Activated naive CD4-positive, alpha-beta T cell (primary cell): ENCODE results near the gene ZNF664.

Experiments used
- DNase-seq, 4 experiments: peaks; one replicate each; lab custom pipeline; 2025; lab: John Stamatoyannopoulos, UW

Gene ZNF664

DNA sequence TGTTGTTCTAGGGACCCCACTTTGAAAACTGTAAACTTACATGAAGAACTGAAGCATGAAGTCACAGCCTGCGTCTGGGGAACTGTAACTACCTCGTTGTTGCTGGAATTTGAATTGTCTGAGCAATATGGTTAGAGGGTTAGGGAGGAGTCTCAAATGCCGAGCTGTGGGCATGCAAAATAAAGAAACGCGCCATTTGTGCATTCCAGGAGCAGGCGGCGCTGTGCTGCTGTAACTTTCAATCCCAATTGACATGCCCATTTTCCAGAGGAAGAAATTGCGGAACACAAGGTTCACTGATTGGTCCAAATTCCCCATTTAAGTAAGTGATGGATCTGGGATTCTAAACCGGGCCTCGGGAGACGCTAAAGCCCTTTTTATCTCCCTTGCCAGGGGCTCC lies 61.3 kb downstream of the ZNF664 start:
- DNase-seq: no peak

DNA sequence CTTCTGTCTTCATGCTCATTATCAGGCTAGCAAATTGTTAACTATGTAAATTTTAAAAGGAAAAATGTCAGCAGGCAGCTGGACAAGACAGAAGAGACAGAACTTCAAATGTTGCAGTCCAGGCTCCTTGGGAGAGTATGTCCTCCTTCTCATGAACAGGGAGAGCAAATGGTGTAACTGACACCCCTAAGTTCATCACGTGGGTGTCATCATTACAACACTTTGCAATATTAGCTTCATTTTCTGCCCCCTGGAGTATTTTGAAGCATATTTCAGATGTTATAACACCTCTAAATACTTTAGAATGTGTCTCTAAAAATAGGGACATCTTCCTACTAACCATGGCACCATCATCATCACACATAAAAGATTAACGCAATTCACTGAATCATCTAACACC lies 62.1 kb downstream of the ZNF664 start:
- DNase-seq: no peak

DNA sequence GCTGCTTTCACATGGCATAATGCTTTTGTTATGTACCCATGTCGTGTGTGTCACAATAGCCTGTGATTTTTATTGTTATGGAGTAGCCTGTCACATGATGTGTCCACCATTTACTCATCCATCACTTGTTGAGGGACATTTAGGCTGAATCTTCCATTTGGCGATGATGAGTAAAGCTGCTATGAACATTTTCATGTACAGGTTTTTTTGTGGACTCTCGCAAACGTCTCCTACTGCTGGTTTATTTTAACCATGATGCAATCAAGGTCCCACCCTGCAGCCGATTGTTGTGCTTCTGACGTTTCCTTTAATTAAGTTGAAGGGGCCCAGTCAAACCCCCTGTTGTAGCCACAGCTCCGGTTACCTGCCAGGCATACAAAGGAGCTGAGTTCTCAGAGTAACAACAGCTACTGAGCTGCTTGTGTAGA lies 63.2 kb downstream of the ZNF664 start:
- no peak for DNase-seq

DNA sequence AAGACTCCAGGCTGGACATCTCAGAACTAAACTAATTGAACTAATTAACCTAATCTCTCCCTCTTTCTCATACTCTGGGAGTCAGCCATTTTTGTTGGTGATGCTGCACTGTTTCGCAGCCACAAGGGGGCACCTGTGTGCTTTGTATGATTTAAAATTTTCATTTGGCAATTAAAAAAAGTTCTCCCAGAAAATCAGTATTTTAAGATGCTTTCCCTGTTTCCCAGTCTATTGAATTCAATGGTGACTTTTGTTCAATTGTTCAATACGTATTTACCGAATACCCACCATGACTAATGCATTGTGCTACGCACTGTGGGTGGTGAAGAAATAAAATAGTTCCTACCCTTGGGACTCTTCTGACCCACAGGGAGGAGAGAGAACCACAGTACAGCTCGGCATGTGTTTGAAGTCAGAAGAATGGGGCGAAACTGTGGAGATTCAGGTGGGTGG lies 63.7 kb downstream of the ZNF664 start:
- peak in 3 of 4 experiments; percentile 9 to 25 (median 10) for DNase-seq

DNA sequence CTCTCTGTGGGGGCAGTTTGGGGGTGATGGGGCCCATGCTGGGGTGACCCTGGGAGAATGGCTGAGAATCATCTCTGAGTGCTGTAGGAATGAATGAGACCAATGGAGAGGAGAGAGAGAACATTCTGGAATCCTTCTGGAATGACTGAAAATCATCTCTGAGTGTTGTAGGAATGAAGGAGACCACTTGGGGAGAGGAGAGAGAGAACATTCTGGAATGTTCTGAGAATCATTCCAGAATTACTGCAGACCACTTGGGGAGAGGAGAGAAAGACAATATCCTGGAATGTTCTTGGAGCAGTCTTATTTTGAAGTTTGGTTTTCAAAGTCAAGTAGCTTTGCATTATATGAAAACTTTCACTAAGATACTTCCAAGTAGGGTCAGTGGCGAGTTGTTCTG lies 64.3 kb downstream of the ZNF664 start:
- DNase-seq: no peak

DNA sequence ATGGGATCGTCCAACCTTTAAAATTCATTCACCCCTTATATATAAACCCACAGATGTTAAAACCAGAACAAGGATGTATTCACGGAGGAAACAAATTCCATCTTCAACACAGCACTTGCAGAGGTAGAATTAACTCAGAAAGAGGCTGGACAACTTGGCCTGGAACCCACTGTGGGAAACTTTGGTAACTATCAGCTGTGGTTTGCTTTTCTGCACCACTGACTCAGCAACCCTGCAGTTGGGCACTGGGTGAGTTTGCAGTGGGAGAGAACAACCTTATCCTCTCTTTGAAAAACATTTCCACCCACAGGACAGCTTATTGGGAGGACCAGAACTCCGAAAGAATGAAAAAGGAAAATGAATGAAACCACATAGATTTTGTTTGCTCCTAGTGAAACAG lies 66.3 kb downstream of the ZNF664 start:
- no peak for DNase-seq

DNA sequence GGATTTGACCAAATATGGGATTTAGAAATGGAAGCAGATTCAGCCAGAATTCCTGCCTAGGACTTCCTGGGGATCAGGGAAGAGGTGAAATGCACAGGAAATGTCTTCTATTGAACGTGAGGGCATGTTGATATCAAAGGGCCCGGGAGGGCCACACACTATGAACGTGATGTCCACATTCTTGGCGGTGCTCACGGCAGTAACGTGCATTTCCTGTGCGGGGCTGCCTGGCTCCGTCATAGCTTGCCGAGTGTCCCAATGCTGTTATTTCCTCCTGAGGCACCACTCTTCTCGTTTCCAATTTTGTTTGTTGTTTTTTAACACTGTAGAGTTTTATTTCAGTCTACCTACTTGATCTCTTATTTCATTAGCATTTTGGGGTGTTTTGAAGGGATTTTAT lies 67.3 kb downstream of the ZNF664 start:
- no peak for DNase-seq

DNA sequence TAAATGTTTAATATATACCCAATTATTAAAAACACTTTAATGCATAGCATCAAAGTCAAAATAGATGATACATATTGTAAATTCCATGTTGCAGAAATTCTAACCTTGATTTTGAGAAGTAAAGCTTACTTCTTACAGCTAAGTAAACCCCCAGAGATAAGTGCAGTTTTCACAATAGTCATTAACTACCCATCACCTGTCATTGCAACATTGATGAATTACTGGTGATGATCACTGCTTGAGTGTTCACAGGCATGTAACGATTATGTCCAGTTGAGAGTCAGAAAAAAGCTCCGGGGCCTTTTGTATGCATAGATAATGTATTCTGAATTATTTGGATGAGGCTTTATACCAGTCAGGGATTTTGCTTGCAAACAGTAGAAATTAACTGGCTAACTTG lies 67.7 kb downstream of the ZNF664 start:
- DNase-seq: no peak

DNA sequence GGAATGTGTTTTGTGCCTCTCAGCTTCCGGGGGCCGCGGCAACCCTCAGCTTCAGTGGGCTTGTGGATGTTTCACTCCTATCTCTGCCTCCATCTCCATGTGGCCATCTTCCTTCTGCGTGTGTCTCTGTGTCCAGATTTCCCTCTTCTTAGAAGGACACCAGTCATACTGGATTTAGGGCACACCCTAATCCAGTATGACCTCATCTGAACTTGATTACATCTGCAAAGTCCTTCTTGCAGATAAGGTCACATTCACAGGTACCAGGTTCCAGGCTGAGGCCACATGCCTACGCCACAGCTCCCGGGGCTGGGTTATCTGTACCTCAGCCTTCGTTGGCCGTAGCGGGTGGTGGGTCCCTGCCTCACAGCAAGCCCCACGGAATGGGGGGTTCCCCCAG lies 68.9 kb downstream of the ZNF664 start:
- DNase-seq: no peak

DNA sequence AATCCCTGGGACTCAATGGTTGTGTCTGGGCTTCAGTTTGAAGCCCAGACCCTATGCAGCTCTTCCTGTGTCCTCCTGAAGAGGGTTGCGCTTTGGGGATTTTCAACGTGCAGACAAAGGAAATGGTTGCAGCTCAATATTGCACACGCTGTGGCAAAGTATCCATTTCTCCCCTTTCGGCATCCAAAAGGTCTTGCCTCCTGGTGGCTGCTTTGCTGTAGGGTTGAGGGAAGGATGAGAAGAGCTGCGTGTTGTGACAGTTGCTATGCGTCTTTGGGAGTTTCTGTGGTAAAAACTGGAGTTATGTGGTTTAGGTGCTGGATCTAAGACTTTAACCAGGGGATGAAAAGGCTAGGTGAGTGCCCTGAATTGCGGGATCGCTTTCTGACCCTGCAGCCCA lies 71.0 kb downstream of the ZNF664 start:
- no peak for DNase-seq

DNA sequence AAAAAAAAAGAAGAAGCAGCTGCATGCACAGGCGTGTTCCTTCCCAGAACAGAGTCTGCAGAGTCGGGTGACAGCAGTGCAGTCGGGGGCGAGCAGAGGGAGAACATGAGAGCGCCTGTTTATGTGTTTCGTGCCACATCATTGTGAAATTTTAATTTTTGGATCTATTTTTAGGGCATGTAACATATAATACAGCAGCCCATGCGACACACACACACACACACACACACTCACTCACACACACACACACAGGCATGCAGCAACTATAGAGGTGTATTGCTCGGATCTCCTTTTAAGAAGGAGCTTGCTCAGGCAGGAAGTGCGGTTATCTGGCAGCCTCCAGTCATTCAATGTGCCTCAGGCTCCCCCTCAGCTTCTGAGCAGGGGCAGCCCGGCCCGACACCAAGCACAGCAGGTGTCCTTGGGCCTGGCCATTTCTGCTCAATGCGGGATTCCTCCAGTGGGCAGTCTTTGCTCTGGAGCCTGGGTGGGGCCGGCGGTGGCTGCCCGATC lies 71.8 kb downstream of the ZNF664 start:
- DNase-seq: peak in 1 of 4 experiments; percentile 13

DNA sequence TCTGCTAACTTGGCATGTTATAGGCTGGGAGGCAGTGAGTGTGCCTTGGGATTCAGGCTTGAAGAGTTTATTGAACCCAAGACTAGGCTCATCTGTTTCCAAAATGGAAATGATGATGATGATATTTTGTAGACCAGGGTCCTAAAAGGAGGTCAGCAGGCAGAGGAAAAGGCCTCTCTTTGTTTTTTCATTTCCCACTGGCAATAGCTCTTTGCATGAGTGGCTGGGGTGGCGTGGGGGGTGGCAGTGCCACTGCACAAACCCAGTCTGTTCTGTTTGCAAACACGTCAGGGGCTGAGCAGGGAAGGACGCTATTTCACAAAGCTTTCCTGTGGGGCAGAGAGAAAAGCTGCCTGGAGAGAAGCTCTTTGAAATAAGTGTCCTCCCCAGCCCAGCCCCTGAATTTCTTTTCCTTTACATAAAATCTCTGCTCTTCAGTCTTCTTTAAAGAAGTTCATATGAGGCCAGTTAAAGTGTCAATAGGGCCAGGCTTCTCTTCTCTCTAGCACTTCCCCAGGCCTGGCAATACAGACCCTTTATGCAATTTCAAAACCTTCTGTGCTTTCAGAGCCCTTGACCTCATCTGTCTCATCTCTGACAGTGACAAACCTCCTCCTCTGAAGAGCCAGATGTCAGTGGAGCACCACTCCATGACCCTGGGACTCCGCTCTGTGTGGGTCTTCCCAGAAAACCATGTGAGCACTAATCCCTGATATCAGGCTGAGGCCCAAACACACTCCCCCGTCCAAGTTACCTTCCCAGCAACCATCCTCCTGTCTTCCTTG lies 72.8 kb downstream of the ZNF664 start:
- DNase-seq: no peak

DNA sequence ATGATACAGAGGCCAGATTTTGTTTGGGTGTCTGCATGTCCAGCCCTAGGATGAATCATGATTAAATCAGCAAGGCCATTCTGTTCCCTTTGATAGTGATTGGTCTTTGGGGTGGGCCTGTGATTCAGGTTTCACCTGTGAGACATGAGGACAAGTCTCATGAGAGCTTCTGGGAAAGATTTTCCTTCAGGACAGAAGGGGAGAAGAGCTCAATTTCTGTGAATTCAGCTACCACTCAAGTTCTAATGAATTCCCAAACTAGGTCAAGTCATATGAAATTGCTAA lies 73.4 kb downstream of the ZNF664 start:
- DNase-seq: no peak

DNA sequence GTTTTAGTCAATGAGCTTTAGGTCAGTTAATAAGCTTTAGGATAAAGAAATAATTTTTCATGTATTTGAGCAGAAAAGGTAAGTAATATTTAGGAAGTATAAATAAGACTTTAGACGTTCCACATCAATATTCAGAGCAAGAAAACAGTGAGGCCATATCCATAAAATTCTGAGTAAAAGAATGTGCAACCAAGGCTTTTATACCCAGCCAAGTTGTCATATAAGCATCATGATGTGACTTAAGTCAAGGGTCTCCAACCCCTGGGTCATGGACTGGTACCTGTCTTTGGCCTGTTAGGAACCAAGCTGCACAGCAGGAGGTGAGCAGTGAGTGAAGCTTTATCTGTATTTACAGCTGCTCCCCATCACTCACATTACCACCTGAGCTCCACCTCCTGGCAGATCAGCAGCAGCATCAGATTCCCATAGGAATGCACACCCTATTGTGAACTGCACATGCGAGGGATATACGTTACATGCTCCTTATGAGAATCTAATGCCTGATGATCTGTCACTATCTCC lies 74.1 kb downstream of the ZNF664 start:
- DNase-seq: no peak

DNA sequence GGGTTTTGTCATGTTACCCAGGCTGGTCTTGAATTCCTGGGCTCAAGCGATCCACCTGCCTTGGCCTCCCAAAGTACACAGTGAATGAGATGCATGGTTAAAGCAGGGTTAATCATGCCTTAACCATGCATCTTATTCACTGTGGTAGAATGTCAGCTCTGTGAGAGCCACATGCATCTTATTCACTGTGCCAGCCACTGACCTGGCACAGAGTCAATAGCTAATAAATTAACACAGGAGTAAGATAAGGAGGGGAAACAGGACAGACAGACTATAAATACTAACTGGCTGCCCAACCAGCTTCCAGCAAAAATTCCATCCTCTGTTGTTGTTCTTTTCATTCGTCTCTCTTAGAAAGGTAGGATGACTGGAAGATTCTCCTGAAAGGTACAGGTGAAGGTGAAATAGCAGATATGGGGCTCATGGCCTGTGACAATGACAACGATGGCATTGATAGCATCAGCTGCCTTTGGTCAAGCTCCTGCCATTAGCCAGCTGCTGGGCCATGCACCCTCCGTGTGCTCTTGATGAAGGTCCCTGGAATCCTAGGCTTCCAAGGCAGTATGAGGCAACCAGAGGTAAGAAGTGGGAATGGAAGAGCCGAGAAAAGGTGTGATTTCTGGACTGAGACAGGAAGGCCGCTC lies 76.6 kb downstream of the ZNF664 start:
- no peak for DNase-seq

DNA sequence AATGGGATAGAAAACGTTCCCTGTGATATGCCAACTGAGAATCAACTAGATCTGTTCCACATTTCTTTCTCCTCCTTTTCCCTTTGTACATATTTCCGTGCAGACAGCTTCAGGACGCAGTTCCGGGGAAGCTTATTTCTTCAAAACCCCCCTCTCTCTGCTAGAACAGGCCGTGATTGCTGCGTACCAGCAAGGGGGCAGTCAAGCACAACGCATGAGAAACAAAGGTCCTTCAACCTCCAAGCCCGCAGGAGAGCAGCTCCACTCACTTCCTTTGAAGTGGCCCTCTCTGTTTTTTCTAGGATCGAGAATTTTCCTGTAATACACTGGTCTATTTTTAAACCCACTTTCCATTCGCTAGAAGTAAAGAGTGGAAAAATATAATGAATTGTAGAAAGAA lies 80.8 kb downstream of the ZNF664 start:
- DNase-seq: no peak

DNA sequence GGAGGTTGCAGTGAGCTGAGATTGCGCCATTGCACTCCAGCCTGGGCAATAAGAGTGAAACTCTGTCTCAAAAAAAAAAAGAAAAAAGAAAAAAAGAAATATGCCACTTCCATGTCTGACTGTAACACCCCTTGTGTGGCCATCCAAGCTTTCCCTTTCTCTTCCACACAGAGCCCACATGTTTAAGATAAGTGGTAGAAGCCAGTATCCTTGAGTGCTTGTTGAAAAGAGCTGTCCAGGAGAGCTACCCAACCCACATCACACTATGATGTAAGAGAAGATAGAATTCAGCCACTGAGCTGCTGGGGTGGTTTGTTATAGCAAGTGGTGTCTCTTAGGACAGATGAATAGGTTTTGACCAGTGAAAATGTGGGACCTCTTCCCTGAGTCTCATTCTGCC lies 82.1 kb downstream of the ZNF664 start:
- DNase-seq: no peak

DNA sequence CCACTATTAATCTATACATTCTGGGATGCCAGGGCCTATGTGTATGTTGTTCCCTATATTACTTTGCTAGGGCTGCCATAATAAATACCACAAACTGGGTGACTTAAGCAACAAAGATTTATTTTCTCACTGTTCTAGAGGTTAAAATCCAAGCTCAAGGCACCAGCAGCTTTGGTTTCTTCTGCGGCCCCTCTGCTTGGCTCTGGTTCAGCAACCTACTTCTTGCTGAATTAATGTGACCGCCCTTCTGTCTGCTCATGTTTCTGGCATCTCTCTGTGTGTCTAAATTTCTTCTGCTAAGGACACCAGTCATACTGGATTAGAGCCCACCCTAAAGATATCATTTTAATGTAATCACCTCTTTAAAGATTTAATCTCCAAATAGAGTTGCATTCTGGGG lies 84.7 kb downstream of the ZNF664 start:
- no peak for DNase-seq

DNA sequence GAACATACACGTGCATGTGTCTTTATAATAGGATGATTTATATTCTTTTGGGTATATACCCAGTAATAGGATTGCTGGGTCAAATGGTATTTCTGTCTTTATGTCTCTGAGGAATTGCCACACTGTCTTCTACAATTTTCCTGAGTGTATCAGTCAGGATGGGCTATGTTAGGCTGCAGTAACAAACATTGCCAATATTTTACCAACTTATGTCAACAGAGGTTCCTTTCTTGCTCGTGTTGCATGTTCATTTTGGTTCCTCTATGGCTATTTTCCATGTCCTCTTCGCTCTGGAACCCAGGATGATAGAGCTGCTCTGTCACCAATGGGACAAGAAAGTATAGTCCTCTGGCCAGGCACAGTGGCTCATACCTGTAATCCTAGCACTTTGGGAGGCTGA lies 86.7 kb downstream of the ZNF664 start:
- no peak for DNase-seq
